Stimulated activated naive CD8-positive, alpha-beta T cell treated with anti-CD3 and anti-CD28 coated beads, Interleukin-15, amount 100 ng/mL, for 72 hours (primary cell): ENCODE results near the gene DDX41.

ENCODE experiments used
- ATAC-seq: fragments of 150-1000 bp; cut with Tn5 transposase; 2 replicates; pipeline ENCODE4 v1.10.0; 2021; ENCODE audit warnings: mild to moderate bottlenecking, moderate library complexity
- DNase-seq, 2 donors: peaks; one replicate each; pipeline ENCODE4 v3.0.0; 2021 to 2022
- H3K27ac Mint-ChIP-seq, 2 donors: one replicate each; pipeline ENCODE4 v1.8.0; 2022; ENCODE audit warnings: mild to moderate bottlenecking in 2 of 2, mixed read lengths in 2 of 2, moderate library complexity in 2 of 2
- H3K27me3 Mint-ChIP-seq: one replicate; pipeline ENCODE4 v1.8.0; 2022; ENCODE audit warnings: mixed read lengths
- H3K4me1 Mint-ChIP-seq: one replicate; pipeline ENCODE4 v1.8.0; 2022; ENCODE audit warnings: mild to moderate bottlenecking, mixed read lengths
- H3K4me3 Mint-ChIP-seq, 2 donors: one replicate each; pipeline ENCODE4 v1.8.0; 2022; ENCODE audit warnings: mild to moderate bottlenecking in 2 of 2, mixed read lengths in 2 of 2, moderate library complexity in 1 of 2
- H3K9me3 Mint-ChIP-seq, 2 donors: one replicate each; pipeline ENCODE4 v1.8.0; 2022; ENCODE audit warnings: mixed read lengths in 2 of 2

Gene DDX41

DNA sequence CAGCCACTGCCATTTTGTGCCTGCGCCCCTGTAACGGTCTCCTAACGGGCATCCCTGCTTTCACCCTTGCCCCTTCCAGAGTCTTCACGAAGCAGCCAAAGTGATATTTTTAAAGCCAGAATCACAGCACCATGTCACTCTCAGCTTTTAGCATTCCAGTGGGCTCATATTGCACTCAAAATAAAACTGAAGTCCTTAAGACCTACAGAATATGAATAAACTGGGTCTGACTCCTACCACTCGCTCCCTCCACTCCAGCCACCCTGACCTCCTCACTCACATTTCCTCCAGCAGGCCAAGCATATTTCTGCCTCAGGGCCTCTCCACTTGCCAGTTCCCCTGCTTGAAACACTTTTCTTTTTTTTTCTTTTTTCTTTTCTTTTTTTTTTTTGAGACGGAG lies 16.9 kb downstream of the DDX41 start:
- no peak for DNase-seq
- H3K9me3 Mint-ChIP-seq, result no peaks in the 10 kb centered on the region
- no peak overlapping the region for H3K27ac Mint-ChIP-seq
- peaks cover 36% of the 10 kb centered on the region for H3K4me1 Mint-ChIP-seq
- peaks cover 22% of the 10 kb centered on the region for H3K27me3 Mint-ChIP-seq
- peak overlapping the region in 1 of 2 donors; percentile 4 for H3K4me3 Mint-ChIP-seq
- ATAC-seq, result no peak

DNA sequence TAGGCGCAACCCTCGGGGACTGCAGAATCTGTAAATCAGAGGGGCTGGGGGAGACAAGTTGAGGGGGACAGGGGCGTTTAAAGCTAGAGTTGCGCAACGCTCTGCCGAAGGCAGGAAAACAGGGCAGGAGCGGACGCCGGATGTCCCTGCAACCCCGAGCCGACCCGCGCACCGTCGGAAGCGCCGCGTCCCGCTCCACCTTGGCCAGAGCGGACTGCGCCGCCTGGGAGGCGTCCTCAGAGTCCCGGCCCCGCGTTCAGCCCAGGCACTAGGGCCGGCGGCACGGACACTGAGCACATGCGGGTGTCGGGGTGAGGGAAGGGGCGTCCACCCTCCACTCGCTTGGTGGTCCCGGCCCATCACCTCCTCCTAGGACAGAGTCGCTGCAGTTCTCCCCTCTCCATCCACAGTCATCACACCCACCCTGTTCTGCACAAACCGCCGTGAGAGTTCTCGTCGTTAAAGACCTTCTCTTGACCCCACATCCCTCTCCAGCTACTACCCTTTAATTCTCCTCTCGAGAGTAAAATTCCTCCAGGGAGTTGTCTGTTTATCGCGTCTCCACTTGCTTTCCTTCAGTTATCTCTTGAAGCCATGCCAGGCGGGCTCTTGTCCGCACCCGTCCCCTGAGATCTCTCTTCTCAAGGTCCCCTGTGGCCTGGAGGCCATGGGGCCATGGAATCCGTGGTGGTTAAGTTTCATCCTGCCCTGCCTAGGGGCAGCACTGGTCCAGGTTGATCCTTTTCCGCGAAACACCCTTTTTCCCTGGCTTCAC lies 18.6 kb downstream of the DDX41 start:
- H3K4me3 Mint-ChIP-seq, result peak overlapping the region; percentile 79 to 86
- ATAC-seq, result peak; percentile 30
- H3K27me3 Mint-ChIP-seq, result peaks cover 22% of the 10 kb centered on the region
- peak overlapping the region in 1 of 2 donors; percentile 61 for H3K27ac Mint-ChIP-seq
- no peaks in the 10 kb centered on the region for H3K9me3 Mint-ChIP-seq
- DNase-seq, result no peak
- H3K4me1 Mint-ChIP-seq, result peaks cover 53% of the 10 kb centered on the region

DNA sequence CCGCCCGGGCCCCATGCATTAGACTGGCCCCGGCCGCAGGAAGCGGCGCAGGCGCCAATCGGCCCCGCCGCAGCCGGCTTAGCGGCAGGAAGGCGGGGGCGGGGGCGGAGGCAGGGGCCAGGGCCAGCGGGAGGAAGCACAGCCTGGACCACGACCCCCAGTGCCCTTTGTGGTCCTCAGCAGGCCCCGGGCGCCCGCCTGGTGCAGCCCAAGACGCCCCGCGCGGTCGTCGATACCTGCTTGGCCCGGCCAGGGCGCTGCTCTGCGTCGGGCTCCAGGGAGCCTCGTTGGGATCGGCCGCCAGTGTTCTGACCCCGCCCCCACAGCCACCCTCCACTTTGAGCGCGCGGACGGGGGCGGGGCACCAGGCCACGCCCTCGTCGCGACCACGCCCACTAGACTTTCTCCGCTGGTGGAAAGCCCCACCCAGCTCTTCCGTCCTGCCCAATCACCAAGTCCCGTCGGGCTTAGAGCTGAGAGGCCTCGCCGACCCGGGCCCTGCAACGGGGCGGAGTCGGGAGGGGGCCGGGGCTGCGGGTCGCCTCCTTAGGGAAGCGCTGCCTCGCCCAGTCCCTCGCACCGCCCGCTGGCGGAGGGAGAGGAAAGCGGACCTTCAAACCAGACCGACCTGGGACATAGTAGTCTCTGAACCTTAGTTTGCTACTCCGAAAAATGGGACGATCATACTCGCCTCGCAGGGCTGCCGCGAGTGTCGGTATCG lies 19.3 kb downstream of the DDX41 start, which contains the start of gene PDLIM7:
PDLIM7 (minus strand) TSS at position 313 of the 721 bp plus-strand sequence. CDS start 1,092 bp downstream, outside the sequence.
- no peaks in the 10 kb centered on the region for H3K9me3 Mint-ChIP-seq
- peak within 1 kb of the TSS; percentile 61 to 76 for H3K27ac Mint-ChIP-seq
- ATAC-seq (peak; percentile 84), DNase-seq (peak; percentile 95 to 97)
- peaks cover 60% of the 10 kb centered on the region for H3K4me1 Mint-ChIP-seq
- peaks cover 22% of the 10 kb centered on the region for H3K27me3 Mint-ChIP-seq
- H3K4me3 Mint-ChIP-seq, result peak within 1 kb of the TSS; percentile 79 to 86

DNA sequence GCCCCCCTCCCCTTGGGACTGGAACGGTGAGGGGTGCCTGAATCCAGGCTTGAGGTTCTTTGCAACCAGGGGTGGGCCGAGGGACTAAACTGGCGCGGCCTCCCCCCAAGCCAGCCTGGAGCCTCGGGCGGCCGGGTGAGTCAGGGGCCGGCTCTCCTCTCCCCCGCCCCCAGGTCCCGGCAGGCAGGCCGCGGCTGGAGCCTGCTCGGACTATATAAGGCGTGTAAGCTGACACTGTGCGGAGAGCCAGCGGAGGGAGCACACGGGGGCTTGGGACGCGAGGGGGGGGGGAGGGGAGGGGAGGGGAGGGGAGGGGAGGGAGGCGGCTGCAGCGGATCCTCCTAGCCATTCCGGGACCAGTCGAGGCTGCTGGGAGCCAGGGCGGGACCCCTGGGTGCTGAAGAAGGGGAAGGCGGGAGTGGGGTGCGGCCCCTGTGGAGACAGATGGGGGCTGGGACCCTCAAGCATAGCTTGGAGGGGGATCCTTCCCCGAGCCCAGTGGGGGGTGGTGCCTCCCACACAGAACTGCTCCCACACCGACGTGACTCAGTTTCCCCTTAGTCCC lies 20.0 kb downstream of the DDX41 start:
- Mint-ChIP-seq H3K27ac (peak overlapping the region in 1 of 2 donors; percentile 76), H3K4me1 (peaks cover 62% of the 10 kb centered on the region), H3K4me3 (peak overlapping the region; percentile 79 to 86), H3K9me3 (no peaks in the 10 kb centered on the region), H3K27me3 (peaks cover 22% of the 10 kb centered on the region)
- peak; percentile 21 for ATAC-seq
- peak in 1 of 2 donors; percentile 40 for DNase-seq

DNA sequence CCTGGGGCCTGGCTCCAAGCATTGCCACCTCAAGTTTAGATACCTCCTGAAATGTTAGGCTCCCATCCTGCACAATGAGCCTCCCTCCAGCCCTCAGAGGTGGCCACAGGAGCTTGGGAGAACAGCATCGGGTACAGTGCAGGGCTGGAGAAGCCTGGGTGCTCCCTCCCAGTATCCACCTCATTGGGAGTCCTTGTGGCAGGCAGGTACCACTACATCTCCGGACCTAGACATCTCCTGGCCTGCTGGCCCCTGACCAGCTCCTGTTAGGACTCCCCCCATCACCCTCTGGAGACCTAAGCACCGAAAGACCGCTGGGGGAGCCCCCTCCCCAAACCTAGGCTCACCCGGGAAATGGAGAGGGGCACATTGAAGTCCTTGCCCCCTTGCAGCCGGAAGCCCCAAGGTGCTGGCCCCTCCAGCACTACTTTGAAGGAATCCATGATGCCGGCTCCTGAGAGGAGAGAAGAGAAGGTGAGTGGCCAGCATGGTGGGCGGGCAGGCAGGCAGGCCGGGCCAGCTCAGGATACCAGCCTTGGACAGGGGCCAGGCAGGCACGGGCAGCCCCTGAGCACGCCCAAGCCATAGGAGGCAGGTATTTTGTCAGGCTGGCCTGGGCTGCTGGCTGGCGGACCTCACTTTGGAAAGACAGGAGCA lies 20.6 kb downstream of the DDX41 start:
- no peak for ATAC-seq
- Mint-ChIP-seq H3K9me3 (no peaks in the 10 kb centered on the region), H3K4me3 (peak overlapping the region; percentile 79 to 86), H3K27ac (peak overlapping the region in 1 of 2 donors; percentile 76), H3K27me3 (peaks cover 22% of the 10 kb centered on the region), H3K4me1 (peaks cover 65% of the 10 kb centered on the region)
- DNase-seq, result no peak

DNA sequence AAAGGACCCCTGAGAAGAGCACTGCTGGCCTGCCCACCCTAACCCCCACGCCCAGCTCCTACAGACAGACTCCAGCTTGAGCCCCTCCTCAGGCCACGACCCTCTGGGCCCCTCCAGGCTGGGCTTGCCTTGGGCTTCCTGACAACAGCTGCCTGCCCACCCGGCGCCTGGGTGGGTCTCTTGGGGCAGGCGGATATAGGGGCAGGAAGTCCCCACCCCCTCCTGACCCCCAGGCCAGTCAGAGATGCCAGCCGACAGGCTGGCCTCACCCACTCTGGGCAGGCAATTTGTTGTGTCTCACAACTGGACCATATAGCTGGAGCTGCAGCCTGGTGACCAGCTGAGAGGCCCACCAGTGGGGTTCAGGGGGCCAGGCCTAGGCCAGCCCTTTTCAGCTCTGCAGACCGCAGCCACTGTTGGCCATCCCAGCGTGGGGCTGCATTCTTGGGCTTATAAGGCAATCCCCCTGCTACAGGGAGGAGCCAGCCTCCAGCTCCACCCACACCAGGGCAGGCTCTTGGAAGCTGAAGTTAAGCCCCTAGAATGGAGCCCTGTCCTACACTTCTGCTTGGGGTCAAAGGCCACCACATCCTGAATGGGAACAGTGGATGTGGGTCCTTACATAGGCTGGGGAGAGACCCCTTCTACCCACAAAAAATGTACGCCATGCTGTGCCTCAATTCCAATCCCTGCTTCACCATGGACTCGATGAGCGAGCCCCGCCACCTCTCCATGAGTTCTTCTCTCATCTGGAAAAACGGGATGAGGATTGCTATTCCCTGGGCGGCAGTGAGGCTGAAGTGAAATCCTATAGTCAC lies 21.3 kb downstream of the DDX41 start:
- H3K4me3 Mint-ChIP-seq, result peak overlapping the region; percentile 79 to 86
- H3K9me3 Mint-ChIP-seq, result no peaks in the 10 kb centered on the region
- H3K27ac Mint-ChIP-seq, result peak overlapping the region in 1 of 2 donors; percentile 76
- no peak for DNase-seq
- H3K4me1 Mint-ChIP-seq, result peaks cover 65% of the 10 kb centered on the region
- no peak for ATAC-seq
- H3K27me3 Mint-ChIP-seq, result peaks cover 22% of the 10 kb centered on the region

DNA sequence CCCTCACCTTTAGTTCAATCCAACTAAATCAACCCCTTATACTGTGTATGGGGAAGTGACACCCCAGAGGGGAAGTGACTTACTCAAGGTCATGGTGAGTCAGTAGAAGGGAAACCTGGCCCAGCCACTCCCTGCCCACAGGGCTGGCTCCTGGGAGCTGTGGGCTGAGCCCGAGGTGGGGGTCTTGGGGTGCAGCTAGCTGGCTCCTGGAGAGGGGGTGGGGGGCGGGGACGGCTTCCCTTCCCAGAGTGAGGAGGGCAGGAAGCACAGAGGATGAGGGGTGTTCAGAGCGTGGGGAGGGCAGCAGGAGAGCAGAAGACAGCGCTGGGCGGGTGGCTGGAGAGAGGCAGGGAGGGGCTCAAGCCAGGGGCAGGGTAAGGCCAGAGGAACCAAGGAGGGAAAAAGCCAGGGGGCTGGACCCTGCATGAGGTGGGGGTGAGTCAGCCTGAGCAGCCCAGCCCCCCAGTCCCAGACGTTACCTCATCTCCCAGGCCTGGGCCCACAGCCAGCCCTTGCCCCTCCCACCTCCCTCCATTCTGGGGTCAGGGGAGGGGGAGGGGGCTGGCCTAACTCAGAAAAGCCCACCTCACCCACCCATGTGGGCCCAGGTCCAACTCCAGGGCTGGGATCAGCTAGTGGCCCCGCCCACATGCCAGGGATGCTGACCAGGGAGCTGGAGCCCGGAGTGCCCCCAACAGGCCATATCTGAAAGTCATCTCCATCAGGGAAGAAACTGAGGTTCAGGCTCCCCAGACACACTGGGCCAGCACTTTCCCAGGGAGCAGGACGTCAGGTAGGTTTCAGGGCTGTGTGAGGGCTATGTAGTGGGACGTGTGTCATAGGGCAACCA lies 22.2 kb downstream of the DDX41 start:
- Mint-ChIP-seq H3K4me3 (peak overlapping the region; percentile 42 to 86), H3K27me3 (peaks cover 16% of the 10 kb centered on the region), H3K9me3 (no peaks in the 10 kb centered on the region), H3K27ac (peak overlapping the region in 1 of 2 donors; percentile 87), H3K4me1 (peaks cover 64% of the 10 kb centered on the region)
- ATAC-seq, result peak; percentile 42
- peak in 1 of 2 donors; percentile 35 for DNase-seq

DNA sequence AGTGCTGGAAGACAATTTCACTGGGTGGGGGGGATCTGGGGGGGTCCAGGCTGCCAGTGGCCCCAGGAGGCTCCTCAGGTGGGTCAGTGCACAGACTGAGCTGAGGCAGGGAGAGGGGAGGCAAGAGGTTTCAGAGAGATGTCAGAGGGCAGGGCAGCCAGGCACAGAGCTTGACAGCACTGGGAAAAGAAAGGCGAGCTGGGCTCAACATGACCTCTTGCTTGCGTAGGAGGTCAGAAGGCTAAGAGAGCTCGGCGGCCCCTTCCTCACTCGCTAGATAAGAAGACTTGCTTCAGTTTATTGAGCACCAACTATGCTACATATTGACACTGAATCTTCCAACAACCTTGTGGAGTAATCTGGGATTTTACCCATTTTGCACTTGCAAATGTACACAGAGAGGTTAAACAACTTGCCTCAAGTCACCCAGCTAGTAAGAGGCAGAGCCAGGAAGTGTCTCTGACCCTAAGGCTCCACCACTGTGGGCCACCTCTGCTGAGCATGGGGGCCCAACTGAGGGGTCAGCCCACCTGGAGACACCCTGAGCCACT lies 22.9 kb downstream of the DDX41 start:
- Mint-ChIP-seq H3K9me3 (no peaks in the 10 kb centered on the region), H3K4me3 (peak overlapping the region; percentile 42 to 59), H3K27me3 (peaks cover 9% of the 10 kb centered on the region), H3K4me1 (peaks cover 62% of the 10 kb centered on the region), H3K27ac (no peak overlapping the region)
- DNase-seq (no peak), ATAC-seq (no peak)

DNA sequence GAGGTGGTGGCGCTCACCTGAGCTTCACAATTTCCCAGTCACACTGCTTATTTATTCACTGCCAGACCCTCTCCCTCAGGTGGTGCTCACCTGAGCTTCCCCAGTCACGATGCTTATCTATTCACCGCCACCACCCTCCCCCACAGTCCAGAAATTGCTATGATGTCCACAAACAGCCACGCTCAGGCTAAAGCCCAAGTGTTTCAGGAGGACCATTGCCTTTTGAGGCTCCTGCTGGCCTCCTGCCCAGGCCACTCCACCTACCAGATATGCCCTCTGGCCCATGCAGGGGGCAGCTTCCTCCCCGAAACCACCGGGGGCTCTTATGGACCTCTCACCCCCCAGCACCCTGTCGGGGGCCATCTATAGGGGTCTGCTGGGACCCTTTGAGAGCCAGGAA lies 23.9 kb downstream of the DDX41 start:
- ATAC-seq, result no peak
- no peak for DNase-seq
- Mint-ChIP-seq H3K27ac (peak overlapping the region in 1 of 2 donors; percentile 64), H3K27me3 (no peaks in the 10 kb centered on the region), H3K4me1 (peaks cover 52% of the 10 kb centered on the region), H3K4me3 (no peak overlapping the region), H3K9me3 (no peaks in the 10 kb centered on the region)

DNA sequence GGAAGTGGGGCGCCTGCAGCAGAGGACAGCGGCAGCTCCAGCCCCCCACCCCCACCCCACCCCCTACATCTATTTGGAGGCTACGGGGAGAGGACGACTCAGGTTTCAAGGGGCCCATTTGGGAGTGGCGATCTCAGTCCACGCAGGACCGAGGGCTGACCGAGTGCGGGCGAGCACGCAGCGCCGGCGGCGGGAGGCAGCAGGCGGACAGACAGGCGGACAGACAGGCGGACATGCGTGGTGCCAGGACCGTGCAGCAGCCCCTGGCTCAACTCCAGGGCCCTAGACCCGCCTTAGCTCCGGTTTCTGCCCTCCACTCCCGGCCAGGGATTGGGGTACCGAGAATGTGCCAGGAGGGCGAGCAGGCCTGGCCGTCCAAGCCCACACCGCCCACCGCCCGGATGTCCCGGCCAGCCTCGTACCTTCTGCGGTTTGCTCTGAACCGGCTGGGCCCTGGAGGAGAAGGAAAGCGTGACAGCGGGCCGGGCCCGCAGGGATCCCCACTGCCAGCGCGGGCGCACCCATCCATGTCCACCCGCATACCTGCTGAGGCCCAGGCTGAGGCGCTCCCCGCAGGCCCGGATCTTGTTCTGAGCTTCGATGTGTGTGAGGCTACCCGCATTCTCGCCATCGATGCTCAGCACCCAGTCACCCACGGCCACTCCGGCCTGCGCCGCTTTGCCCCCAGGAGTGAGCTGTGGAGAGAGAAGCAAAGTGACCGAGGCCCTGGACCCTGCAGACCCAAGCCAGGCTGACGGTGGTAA lies 24.6 kb downstream of the DDX41 start:
- H3K27ac Mint-ChIP-seq, result no peak overlapping the region
- no peaks in the 10 kb centered on the region for H3K27me3 Mint-ChIP-seq
- H3K4me3 Mint-ChIP-seq, result no peak overlapping the region
- H3K9me3 Mint-ChIP-seq, result no peaks in the 10 kb centered on the region
- no peak for ATAC-seq
- H3K4me1 Mint-ChIP-seq, result peaks cover 51% of the 10 kb centered on the region
- no peak for DNase-seq

DNA sequence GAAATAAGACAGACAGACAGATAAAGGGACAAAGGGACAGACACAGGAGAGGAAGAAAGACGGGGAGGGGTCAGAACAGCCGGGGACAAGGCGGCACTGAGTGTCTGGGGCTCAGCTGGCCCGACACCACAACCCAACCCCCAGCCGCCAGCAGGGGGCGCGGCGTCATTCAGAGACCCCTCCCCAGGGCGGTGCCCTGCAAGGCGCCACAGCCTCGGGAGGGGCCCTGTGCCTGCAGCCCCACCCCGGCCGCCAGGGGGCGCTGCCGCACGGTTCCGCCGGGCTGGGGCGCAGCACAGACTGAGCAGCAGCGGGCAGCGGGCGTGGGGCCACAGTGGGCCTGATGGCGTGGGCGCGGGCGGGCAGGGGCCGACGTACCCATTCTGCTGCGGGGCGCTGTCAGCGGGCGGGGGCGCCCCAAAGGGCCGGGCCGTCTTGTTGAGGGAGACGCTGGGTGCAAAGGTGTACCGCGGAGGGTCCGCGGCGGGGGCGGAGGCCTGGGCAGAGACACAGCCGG lies 25.3 kb downstream of the DDX41 start:
- peak in 1 of 2 donors; percentile 56 for DNase-seq

DNA sequence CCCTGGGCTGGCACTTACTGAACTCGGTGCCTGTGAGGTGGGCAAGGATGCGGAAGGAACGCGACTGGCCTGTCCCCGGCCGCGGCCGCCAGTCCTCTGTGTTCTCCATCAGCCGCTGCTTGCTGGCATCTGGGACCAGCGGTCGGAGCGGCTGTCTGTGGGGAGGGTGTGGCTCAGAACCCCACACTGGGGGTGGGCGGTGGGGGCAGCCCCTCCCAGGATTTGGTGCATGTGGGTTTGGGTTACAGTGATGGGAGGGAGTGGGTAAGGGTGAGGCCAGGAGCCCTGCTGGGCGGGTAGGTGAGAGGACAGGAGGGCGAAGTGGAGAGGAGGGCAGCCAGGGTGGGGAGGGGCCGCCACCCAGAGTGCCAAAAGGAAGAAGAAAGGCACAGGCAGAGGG lies 25.8 kb downstream of the DDX41 start:
- H3K9me3 Mint-ChIP-seq, result no peaks in the 10 kb centered on the region
- DNase-seq, result no peak
- ATAC-seq, result no peak

More for the DNA sequence above, 25.3 kb downstream of the DDX41 start:
- no peaks in the 10 kb centered on the region for H3K27me3 Mint-ChIP-seq
- peak overlapping the region in 1 of 2 donors; percentile 71 for H3K27ac Mint-ChIP-seq
- no peak overlapping the region for H3K4me3 Mint-ChIP-seq
- peaks cover 49% of the 10 kb centered on the region for H3K4me1 Mint-ChIP-seq
- ATAC-seq, result peak; percentile 59
- no peaks in the 10 kb centered on the region for H3K9me3 Mint-ChIP-seq

More for the DNA sequence above, 25.8 kb downstream of the DDX41 start:
- H3K4me3 Mint-ChIP-seq, result no peak overlapping the region
- H3K4me1 Mint-ChIP-seq, result peaks cover 44% of the 10 kb centered on the region
- no peaks in the 10 kb centered on the region for H3K27me3 Mint-ChIP-seq
- peak overlapping the region in 1 of 2 donors; percentile 71 for H3K27ac Mint-ChIP-seq
